Gastrocnemius medialis (tissue), 4 donors: Measurements from ENCODE around the gene GDF10. TPM values are rescaled to one million over a fixed set of nuclear protein-coding genes. Genes with fewer than 3 reads are reported as not detected.

ENCODE experiments used
- ATAC-seq, 2 donors: fragments of 150-250 bp; one replicate each; pipeline ENCODE4 v1.9.1; 2016
- DNase-seq, 2 donors: peaks; one replicate each; pipeline ENCODE4 v3.0.0-alpha.2; 2019
- H3K27ac ChIP-seq, 4 donors: fragments of 200-600 bp; sonication (generic); 1 replicate in 1 of 4; 2 replicates in 3 of 4; pipeline ENCODE4 v1.5.1; 2016 to 2018; ENCODE audit warnings: mild to moderate bottlenecking in 2 of 4, moderate library complexity in 1 of 4
- H3K27me3 ChIP-seq, 3 donors: fragments of 200-600 bp; sonication (generic) in 2 of 3; 1 replicate in 1 of 3; 2 replicates in 2 of 3; pipeline versions ENCODE4 v1.5.1 to v1.6.0; 2016 to 2019; ENCODE audit warnings: mild to moderate bottlenecking in 1 of 3, moderate library complexity in 1 of 3
- H3K36me3 ChIP-seq, 2 donors: fragments of 200-600 bp; sonication (generic) in 1 of 2; one replicate each; pipeline ENCODE4 v1.5.1; 2017 to 2018
- H3K4me1 ChIP-seq, 2 donors: fragments of 200-600 bp; sonication (generic) in 1 of 2; one replicate each; pipeline ENCODE4 v1.5.1; 2016 to 2017; ENCODE audit warnings: mild to moderate bottlenecking in 2 of 2
- H3K4me3 ChIP-seq, 4 donors: fragments of 200-600 bp; sonication (generic) in 3 of 4; 1 replicate in 1 of 4; 2 replicates in 3 of 4; pipeline ENCODE4 v1.5.1; 2016 to 2019; ENCODE audit warnings: mild to moderate bottlenecking in 2 of 4
- H3K9me3 ChIP-seq, 3 donors: fragments of 200-600 bp; sonication (generic) in 2 of 3; 1 replicate in 1 of 3; 2 replicates in 2 of 3; pipeline ENCODE4 v1.5.1; 2016 to 2019
- CTCF ChIP-seq, 5 experiments: fragments of 450-650 bp in 3 of 5; fragments of 200-600 bp in 2 of 5; sonication (generic) in 2 of 5; IDR thresholded peaks in 4 of 5; conservative IDR thresholded peaks in 1 of 5; 1 replicate in 4 of 5; 2 replicates in 1 of 5; pipeline ENCODE4 v1.5.1; 2016 to 2019; ENCODE audit warnings: antibody characterized with exemption in 5 of 5, mild to moderate bottlenecking in 3 of 5, moderate library complexity in 3 of 5
- POLR2A ChIP-seq, 2 donors: fragments of 450-650 bp; IDR thresholded peaks; one replicate each; pipeline ENCODE4 v1.6.1; 2017; ENCODE audit warnings: antibody characterized with exemption in 2 of 2, mild to moderate bottlenecking in 2 of 2, moderate library complexity in 2 of 2
- in situ Hi-C, 4 donors: fragments of 200-750 bp; cut with MboI; loops; one replicate each; pipeline versions ENCODE4 v1.15.0 to v1.8.0; 2017; ENCODE audit warnings: low sequenced_read_pairs in 4 of 4
- intact Hi-C: fragments of 100-400 bp; cut with DNase I; formaldehyde crosslinking; loops from one replicate; pipeline ENCODE4 v1.15.1; 2023; ENCODE audit warnings: low total_unique reads
- total RNA-seq, 4 donors: library from RNA; depleted of rRNA; stranded (reverse); fragments of >200 nt; gene quantifications; one replicate each; pipeline versions ENCODE4 v1.1.0 to v1.2.3, GENCODE V29; 2016

GDF10 gene
- total RNA-seq, 4 donors from 2014 or later: 0.20 to 0.72 (median 0.36) TPM

GRCh38 chr10:47325303-47326291, 25.6 kb downstream of the GDF10 start:
- ATAC-seq (no peak), DNase-seq (no peak)
- Histone ChIP-seq H3K36me3 (no peaks in the 10 kb centered on the region), H3K4me3 (no peak overlapping the region), H3K27me3 (no peaks in the 10 kb centered on the region), H3K9me3 (no peaks in the 10 kb centered on the region), H3K27ac (no peak overlapping the region), H3K4me1 (no peaks in the 10 kb centered on the region)
- in situ Hi-C loops (no loop called here), intact Hi-C loops (no loop called here)
- TF ChIP-seq CTCF (IDR thresholded peaks at IDR 0.05 in 4 of 5, conservative IDR thresholded peaks at IDR 0.05 in 1 of 5): no peak
- TF ChIP-seq POLR2A (IDR thresholded peaks at IDR 0.05): no peak

GRCh38 chr10:47326306-47326926, 26.4 kb downstream of the GDF10 start:
- no peak for TF ChIP-seq CTCF (IDR thresholded peaks at IDR 0.05 in 4 of 5, conservative IDR thresholded peaks at IDR 0.05 in 1 of 5)
- no peak for TF ChIP-seq POLR2A (IDR thresholded peaks at IDR 0.05)
- ATAC-seq: no peak

GRCh38 chr10:47326927-47327330, 26.9 kb downstream of the GDF10 start:
- intact Hi-C loops: no loop called here

More at GRCh38 chr10:47326306-47326926, 26.4 kb downstream of the GDF10 start:
- Histone ChIP-seq H3K9me3 (no peaks in the 10 kb centered on the region), H3K27ac (no peak overlapping the region), H3K27me3 (no peaks in the 10 kb centered on the region), H3K4me1 (no peaks in the 10 kb centered on the region), H3K36me3 (no peaks in the 10 kb centered on the region), H3K4me3 (no peak overlapping the region)
- no peak for DNase-seq
- intact Hi-C loops (no loop called here), in situ Hi-C loops (no loop called here)

GRCh38 chr10:47329855-47330254, 29.9 kb downstream of the GDF10 start:
- no peak for ATAC-seq
- no peak for TF ChIP-seq CTCF (IDR thresholded peaks at IDR 0.05 in 4 of 5, conservative IDR thresholded peaks at IDR 0.05 in 1 of 5)
- no peak for TF ChIP-seq POLR2A (IDR thresholded peaks at IDR 0.05)
- no peaks in the 10 kb centered on the region for H3K9me3 ChIP-seq
- no peaks in the 10 kb centered on the region for H3K36me3 ChIP-seq
- H3K4me1 ChIP-seq: no peaks in the 10 kb centered on the region
- in situ Hi-C loops (no loop called here), intact Hi-C loops (no loop called here)
- no peaks in the 10 kb centered on the region for H3K27me3 ChIP-seq
- H3K4me3 ChIP-seq: no peak overlapping the region
- DNase-seq: no peak
- H3K27ac ChIP-seq: no peak overlapping the region

More at GRCh38 chr10:47326927-47327330, 26.9 kb downstream of the GDF10 start:
- Histone ChIP-seq H3K4me1 (no peaks in the 10 kb centered on the region), H3K27me3 (no peaks in the 10 kb centered on the region), H3K27ac (no peak overlapping the region), H3K36me3 (no peaks in the 10 kb centered on the region), H3K4me3 (no peak overlapping the region), H3K9me3 (no peaks in the 10 kb centered on the region)
- ATAC-seq (no peak), DNase-seq (no peak)
- no peak for TF ChIP-seq POLR2A (IDR thresholded peaks at IDR 0.05)
- TF ChIP-seq CTCF (IDR thresholded peaks at IDR 0.05 in 4 of 5, conservative IDR thresholded peaks at IDR 0.05 in 1 of 5): no peak
- in situ Hi-C loops: no loop called here
